ENCODE measurements around the gene KIAA1671. TPM values are rescaled to one million over a fixed set of nuclear protein-coding genes. Genes with fewer than 3 reads are reported as not detected.

Gene KIAA1671
- total and polyA plus RNA-seq, 2 of the 13 experiments (the other 11 are each of a cell fraction or from before 2014, with no cell fraction given) = 13.5 to 13.6 TPM

DNA sequence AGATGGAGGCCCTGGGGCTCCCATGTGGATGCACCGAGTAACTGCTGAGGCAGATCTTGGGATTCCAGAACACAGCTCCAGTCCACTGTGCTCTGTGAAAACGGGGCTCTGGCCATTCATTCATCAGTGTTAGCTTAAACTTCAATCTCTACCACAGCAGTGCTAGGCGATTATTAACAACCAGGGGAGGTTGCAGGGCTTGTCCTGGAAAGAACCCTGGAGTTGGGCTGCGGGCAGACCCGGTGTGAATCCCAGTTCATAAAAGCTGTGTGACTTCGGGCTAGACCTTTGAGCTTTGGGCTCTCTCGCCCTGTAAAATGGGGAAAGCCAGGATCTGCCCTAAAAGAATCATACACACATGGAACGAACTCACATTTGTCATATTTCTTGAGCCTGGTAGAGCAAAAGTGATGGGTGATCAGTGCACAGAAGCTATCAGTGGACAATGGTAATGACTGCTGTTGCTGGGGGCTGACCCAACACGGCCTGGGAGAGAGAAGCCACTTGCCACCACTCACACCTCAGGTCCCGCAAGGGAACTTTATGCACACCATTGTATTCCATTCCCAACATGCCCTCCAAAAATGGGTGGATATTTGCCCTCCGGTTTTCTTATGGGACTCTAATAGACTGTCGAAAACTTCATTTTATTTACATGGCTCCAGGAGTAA, 231.6 kb downstream of the KIAA1671 start (continued):
- TF ChIP-seq, protein P1, sequence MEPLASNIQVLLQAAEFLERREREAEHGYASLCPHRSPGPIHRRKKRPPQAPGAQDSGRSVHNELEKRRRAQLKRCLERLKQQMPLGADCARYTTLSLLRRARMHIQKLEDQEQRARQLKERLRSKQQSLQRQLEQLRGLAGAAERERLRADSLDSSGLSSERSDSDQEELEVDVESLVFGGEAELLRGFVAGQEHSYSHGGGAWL (CRISPR knock-in tag; IDR thresholded peaks at IDR 0.05) = no peak
- TF ChIP-seq, protein P2, sequence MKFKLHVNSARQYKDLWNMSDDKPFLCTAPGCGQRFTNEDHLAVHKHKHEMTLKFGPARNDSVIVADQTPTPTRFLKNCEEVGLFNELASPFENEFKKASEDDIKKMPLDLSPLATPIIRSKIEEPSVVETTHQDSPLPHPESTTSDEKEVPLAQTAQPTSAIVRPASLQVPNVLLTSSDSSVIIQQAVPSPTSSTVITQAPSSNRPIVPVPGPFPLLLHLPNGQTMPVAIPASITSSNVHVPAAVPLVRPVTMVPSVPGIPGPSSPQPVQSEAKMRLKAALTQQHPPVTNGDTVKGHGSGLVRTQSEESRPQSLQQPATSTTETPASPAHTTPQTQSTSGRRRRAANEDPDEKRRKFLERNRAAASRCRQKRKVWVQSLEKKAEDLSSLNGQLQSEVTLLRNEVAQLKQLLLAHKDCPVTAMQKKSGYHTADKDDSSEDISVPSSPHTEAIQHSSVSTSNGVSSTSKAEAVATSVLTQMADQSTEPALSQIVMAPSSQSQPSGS (CRISPR knock-in tag; IDR thresholded peaks at IDR 0.05) = no peak
- TF ChIP-seq TBL1XR1 (IDR thresholded peaks at IDR 0.05; ENCODE audit: borderline replicate concordance, low read length, partially characterized antibody) (no peak), PPARG (CRISPR knock-in tag; conservative IDR thresholded peaks at IDR 0.05) (no peak), ZFP36L1 (CRISPR knock-in tag; IDR thresholded peaks at IDR 0.05) (no peak), FLYWCH1 (CRISPR knock-in tag; IDR thresholded peaks at IDR 0.05) (no peak), SRY (CRISPR knock-in tag; IDR thresholded peaks at IDR 0.05) (no peak), SAP130 (CRISPR knock-in tag; IDR thresholded peaks at IDR 0.05; ENCODE audit: low read depth) (0 out of 2 replicates have a peak, but pooled peaks have one; percentile 16), ZNF44 (CRISPR knock-in tag; IDR thresholded peaks at IDR 0.05) (no peak), ELF4 (CRISPR knock-in tag; IDR thresholded peaks at IDR 0.05; ENCODE audit: borderline replicate concordance) (no peak), ZNF737 (CRISPR knock-in tag; IDR thresholded peaks at IDR 0.05; ENCODE audit: borderline replicate concordance) (no peak), ESRRA (CRISPR knock-in tag; IDR thresholded peaks at IDR 0.05; ENCODE audit: low read depth) (no peak), ZNF558 (CRISPR knock-in tag; IDR thresholded peaks at IDR 0.05; ENCODE audit: borderline replicate concordance) (no peak), HDAC2 (CRISPR knock-in tag; IDR thresholded peaks at IDR 0.05) (no peak)
- TF ChIP-seq, protein P3, sequence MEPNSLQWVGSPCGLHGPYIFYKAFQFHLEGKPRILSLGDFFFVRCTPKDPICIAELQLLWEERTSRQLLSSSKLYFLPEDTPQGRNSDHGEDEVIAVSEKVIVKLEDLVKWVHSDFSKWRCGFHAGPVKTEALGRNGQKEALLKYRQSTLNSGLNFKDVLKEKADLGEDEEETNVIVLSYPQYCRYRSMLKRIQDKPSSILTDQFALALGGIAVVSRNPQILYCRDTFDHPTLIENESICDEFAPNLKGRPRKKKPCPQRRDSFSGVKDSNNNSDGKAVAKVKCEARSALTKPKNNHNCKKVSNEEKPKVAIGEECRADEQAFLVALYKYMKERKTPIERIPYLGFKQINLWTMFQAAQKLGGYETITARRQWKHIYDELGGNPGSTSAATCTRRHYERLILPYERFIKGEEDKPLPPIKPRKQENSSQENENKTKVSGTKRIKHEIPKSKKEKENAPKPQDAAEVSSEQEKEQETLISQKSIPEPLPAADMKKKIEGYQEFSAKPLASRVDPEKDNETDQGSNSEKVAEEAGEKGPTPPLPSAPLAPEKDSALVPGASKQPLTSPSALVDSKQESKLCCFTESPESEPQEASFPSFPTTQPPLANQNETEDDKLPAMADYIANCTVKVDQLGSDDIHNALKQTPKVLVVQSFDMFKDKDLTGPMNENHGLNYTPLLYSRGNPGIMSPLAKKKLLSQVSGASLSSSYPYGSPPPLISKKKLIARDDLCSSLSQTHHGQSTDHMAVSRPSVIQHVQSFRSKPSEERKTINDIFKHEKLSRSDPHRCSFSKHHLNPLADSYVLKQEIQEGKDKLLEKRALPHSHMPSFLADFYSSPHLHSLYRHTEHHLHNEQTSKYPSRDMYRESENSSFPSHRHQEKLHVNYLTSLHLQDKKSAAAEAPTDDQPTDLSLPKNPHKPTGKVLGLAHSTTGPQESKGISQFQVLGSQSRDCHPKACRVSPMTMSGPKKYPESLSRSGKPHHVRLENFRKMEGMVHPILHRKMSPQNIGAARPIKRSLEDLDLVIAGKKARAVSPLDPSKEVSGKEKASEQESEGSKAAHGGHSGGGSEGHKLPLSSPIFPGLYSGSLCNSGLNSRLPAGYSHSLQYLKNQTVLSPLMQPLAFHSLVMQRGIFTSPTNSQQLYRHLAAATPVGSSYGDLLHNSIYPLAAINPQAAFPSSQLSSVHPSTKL (CRISPR knock-in tag; IDR thresholded peaks at IDR 0.05) = no peak
- TF ChIP-seq, protein P4, sequence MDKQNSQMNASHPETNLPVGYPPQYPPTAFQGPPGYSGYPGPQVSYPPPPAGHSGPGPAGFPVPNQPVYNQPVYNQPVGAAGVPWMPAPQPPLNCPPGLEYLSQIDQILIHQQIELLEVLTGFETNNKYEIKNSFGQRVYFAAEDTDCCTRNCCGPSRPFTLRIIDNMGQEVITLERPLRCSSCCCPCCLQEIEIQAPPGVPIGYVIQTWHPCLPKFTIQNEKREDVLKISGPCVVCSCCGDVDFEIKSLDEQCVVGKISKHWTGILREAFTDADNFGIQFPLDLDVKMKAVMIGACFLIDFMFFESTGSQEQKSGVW (CRISPR knock-in tag; IDR thresholded peaks at IDR 0.05; ENCODE audit: borderline replicate concordance) = no peak
- TF ChIP-seq, protein P5, sequence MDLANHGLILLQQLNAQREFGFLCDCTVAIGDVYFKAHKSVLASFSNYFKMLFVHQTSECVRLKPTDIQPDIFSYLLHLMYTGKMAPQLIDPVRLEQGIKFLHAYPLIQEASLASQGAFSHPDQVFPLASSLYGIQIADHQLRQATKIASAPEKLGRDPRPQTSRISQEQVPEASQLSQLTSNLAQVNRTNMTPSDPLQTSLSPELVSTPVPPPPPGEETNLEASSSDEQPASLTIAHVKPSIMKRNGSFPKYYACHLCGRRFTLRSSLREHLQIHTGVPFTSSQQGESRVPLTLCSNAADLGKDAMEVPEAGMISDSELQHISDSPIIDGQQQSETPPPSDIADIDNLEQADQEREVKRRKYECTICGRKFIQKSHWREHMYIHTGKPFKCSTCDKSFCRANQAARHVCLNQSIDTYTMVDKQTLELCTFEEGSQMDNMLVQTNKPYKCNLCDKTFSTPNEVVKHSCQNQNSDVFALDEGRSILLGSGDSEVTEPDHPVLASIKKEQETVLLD (CRISPR knock-in tag; IDR thresholded peaks at IDR 0.05; ENCODE audit: low read depth) = no peak
- TF ChIP-seq, protein P6, sequence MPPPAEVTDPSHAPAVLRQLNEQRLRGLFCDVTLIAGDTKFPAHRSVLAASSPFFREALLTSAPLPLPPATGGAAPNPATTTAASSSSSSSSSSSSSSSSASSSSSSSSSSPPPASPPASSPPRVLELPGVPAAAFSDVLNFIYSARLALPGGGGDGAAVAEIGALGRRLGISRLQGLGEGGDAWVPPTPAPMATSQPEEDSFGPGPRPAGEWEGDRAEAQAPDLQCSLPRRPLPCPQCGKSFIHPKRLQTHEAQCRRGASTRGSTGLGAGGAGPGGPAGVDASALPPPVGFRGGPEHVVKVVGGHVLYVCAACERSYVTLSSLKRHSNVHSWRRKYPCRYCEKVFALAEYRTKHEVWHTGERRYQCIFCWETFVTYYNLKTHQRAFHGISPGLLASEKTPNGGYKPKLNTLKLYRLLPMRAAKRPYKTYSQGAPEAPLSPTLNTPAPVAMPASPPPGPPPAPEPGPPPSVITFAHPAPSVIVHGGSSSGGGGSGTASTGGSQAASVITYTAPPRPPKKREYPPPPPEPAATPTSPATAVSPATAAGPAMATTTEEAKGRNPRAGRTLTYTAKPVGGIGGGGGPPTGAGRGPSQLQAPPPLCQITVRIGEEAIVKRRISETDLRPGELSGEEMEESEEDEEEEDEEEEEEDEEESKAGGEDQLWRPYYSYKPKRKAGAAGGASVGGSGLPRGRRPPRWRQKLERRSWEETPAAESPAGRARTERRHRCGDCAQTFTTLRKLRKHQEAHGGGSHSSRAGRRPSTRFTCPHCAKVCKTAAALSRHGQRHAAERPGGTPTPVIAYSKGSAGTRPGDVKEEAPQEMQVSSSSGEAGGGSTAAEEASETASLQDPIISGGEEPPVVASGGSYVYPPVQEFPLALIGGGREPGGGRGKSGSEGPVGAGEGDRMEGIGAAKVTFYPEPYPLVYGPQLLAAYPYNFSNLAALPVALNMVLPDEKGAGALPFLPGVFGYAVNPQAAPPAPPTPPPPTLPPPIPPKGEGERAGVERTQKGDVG (CRISPR knock-in tag; IDR thresholded peaks at IDR 0.05; ENCODE audit: borderline replicate concordance) = no peak
